Natural killer cell (primary cell): ENCODE data around the gene NOLC1. TPM values are rescaled to one million over a fixed set of nuclear protein-coding genes. Genes with fewer than 3 reads are reported as not detected.
"Not testable (repeated sequence)": the region's sequence is repeated elsewhere in the genome, so short reads cannot be mapped to it uniquely, and the experiment has no call there.

Source experiments
- ATAC-seq, 3 donors: fragments of 150-1000 bp in 2 of 3; fragments of 200-7000 bp in 1 of 3; cut with Tn5 transposase; 1 replicate in 1 of 3; 2 replicates in 2 of 3; pipeline ENCODE4 v1.10.0; 2021; ENCODE audit warnings: mild to moderate bottlenecking in 2 of 3, moderate library complexity in 2 of 3
- DNase-seq, 2 donors: peaks; one replicate each; pipeline versions ENCODE4 v3.0.0 to v3.0.0-alpha.2; 2013 to 2021; ENCODE audit warnings: mixed read lengths in 1 of 2
- H3K27ac ChIP-seq: one replicate; pipeline ENCODE4 v1.5.1; 2013; ENCODE audit warnings: mild to moderate bottlenecking, low read length
- H3K27me3 ChIP-seq: one replicate; pipeline ENCODE4 v1.6.1; 2013; ENCODE audit warnings: low read length; ENCODE audit not compliant: control insufficient read depth, insufficient read depth
- H3K36me3 ChIP-seq: one replicate; pipeline ENCODE4 v1.6.1; 2013; ENCODE audit warnings: low read length; ENCODE audit not compliant: control insufficient read depth, insufficient read depth
- H3K4me1 ChIP-seq: one replicate; pipeline ENCODE4 v1.6.1; 2013; ENCODE audit warnings: low read length; ENCODE audit not compliant: control insufficient read depth, insufficient read depth
- H3K4me3 ChIP-seq: one replicate; pipeline ENCODE4 v1.5.1; 2013; ENCODE audit warnings: low read length
- H3K9me3 ChIP-seq: one replicate; pipeline ENCODE4 v1.6.1; 2013; ENCODE audit warnings: low read length; ENCODE audit not compliant: control insufficient read depth, insufficient read depth
- H3K27ac Mint-ChIP-seq, 2 donors: one replicate each; pipeline ENCODE4 v1.8.0; 2022; ENCODE audit warnings: mild to moderate bottlenecking in 2 of 2, mixed read lengths in 2 of 2, moderate library complexity in 1 of 2
- H3K27me3 Mint-ChIP-seq, 2 donors: one replicate each; pipeline ENCODE4 v1.8.0; 2022; ENCODE audit warnings: low read depth in 2 of 2, mixed read lengths in 2 of 2
- H3K36me3 Mint-ChIP-seq: one replicate; pipeline ENCODE4 v1.8.0; 2022; ENCODE audit warnings: mixed read lengths
- H3K4me1 Mint-ChIP-seq, 2 donors: one replicate each; pipeline ENCODE4 v1.8.0; 2022; ENCODE audit warnings: mixed read lengths in 2 of 2
- H3K4me3 Mint-ChIP-seq: one replicate; pipeline ENCODE4 v1.8.0; 2022; ENCODE audit warnings: mild to moderate bottlenecking, moderate library complexity, mixed read lengths
- H3K9me3 Mint-ChIP-seq, 2 donors: one replicate each; pipeline ENCODE4 v1.8.0; 2022; ENCODE audit warnings: mixed read lengths in 2 of 2
- CTCF ChIP-seq: fragments of 200-600 bp; IDR thresholded peaks from one replicate; pipeline ENCODE4 v1.8.0; 2022; ENCODE audit warnings: antibody characterized with exemption
- WGBS: methylation state at CpG from one replicate; pipeline ENCODE4 v1.1.7; 2013; ENCODE audit warnings: missing lambda C conversion rate; ENCODE audit not compliant: insufficient coverage; 5-methylcytosine and 5-hydroxymethylcytosine counted together
- intact Hi-C: fragments of 100-400 bp; cut with micrococcal nuclease; formaldehyde crosslinking; loops from one replicate; pipeline ENCODE4 v1.14.2; 2022
- total RNA-seq, 4 donors: library from RNA; stranded (reverse); fragments of 120-200 nt in 1 of 4; gene quantifications; one replicate each; pipeline versions ENCODE4 v1.2.3 to v1.2.4, GENCODE V29; 2013 to 2022

NOLC1 gene
- total RNA-seq, 3 donors from 2014 or later (not counting 1 experiment from before 2014, with no cell fraction given), result 42.6 to 47.5 (median 43.4) TPM

- H3K27me3 Mint-ChIP-seq, result no peaks in the 10 kb centered on the region
- TF ChIP-seq CTCF, result no peak
- no peaks in the 10 kb centered on the region for H3K36me3 Mint-ChIP-seq
- DNase-seq (no peak), ATAC-seq (no peak)
- H3K27me3 ChIP-seq, result no peaks in the 10 kb centered on the region
- intact Hi-C loops, result no loop called here
- H3K4me3 Mint-ChIP-seq, result no peak overlapping the region
- H3K4me1 Mint-ChIP-seq, result peaks cover 10% of the 10 kb centered on the region in 2 donors
- no peaks in the 10 kb centered on the region for H3K9me3 ChIP-seq
- H3K4me1 ChIP-seq, result peaks cover 14% of the 10 kb centered on the region
- 88% methylated on average over 3 of the region's 3 CpGs for WGBS
- peak overlapping the region in 1 of 2 donors; percentile 87 for H3K27ac Mint-ChIP-seq
- H3K4me3 ChIP-seq, result no peak overlapping the region
- no peaks in the 10 kb centered on the region for H3K9me3 Mint-ChIP-seq
- H3K27ac ChIP-seq, result no peak overlapping the region
- H3K36me3 ChIP-seq, result no peaks in the 10 kb centered on the region
These were observed 36.2 kb downstream of the NOLC1 start for GRCh38 chr10:102188298-102188940.

GRCh38 chr10:102188941-102189898 lies 37.0 kb downstream of the NOLC1 start:
- DNase-seq (peak in 1 of 2 donors; percentile 36), ATAC-seq (peak; percentile 54 to 73 (median 69))
- peak overlapping the region; percentile 68 for H3K4me3 Mint-ChIP-seq
- Histone ChIP-seq H3K4me1 (peaks cover 14% of the 10 kb centered on the region), H3K27ac (peak overlapping the region; percentile 14)
- H3K4me1 Mint-ChIP-seq, H3K27me3 ChIP-seq, intact Hi-C loops, H3K9me3 Mint-ChIP-seq, H3K36me3 Mint-ChIP-seq, H3K9me3 ChIP-seq, H3K4me3 ChIP-seq, H3K27me3 Mint-ChIP-seq, H3K36me3 ChIP-seq: not testable (repeated sequence)
- 76% methylated on average over 6 of the region's 7 CpGs for WGBS
- H3K27ac Mint-ChIP-seq, result peak overlapping the region; percentile 74 to 87

- no peak for ATAC-seq
- Mint-ChIP-seq H3K9me3 (no peaks in the 10 kb centered on the region), H3K27ac (no peak overlapping the region), H3K36me3 (no peaks in the 10 kb centered on the region), H3K4me1 (peaks cover 10% of the 10 kb centered on the region in 2 donors), H3K27me3 (no peaks in the 10 kb centered on the region), H3K4me3 (no peak overlapping the region)
- intact Hi-C loops, result no loop called here
- TF ChIP-seq CTCF, result no peak
- Histone ChIP-seq H3K9me3 (no peaks in the 10 kb centered on the region), H3K27ac (no peak overlapping the region), H3K27me3 (no peaks in the 10 kb centered on the region), H3K4me1 (peaks cover 14% of the 10 kb centered on the region), H3K36me3 (no peaks in the 10 kb centered on the region), H3K4me3 (no peak overlapping the region)
- 90% methylated on average over 7 of the region's 7 CpGs for WGBS
- DNase-seq, result no peak
These were observed 39.8 kb downstream of the NOLC1 start for GRCh38 chr10:102191956-102192355.

GRCh38 chr10:102195296-102195870 lies 43.2 kb downstream of the NOLC1 start:
- no peaks in the 10 kb centered on the region for H3K27me3 ChIP-seq
- no peak overlapping the region for H3K27ac Mint-ChIP-seq
- H3K9me3 ChIP-seq, result no peaks in the 10 kb centered on the region
- 82% methylated on average over 6 of the region's 6 CpGs for WGBS
- H3K36me3 Mint-ChIP-seq, result no peaks in the 10 kb centered on the region
- no peaks in the 10 kb centered on the region for H3K4me1 Mint-ChIP-seq
- DNase-seq (no peak), ATAC-seq (no peak)
- H3K36me3 ChIP-seq, result no peaks in the 10 kb centered on the region
- H3K27ac ChIP-seq, result no peak overlapping the region
- intact Hi-C loops, result no loop called here
- no peak for TF ChIP-seq CTCF
- H3K4me3 ChIP-seq, result no peak overlapping the region
- no peaks in the 10 kb centered on the region for H3K9me3 Mint-ChIP-seq
- no peaks in the 10 kb centered on the region for H3K4me1 ChIP-seq
- peaks cover 0 to 2% of the 10 kb centered on the region in 2 donors for H3K27me3 Mint-ChIP-seq
- no peak overlapping the region for H3K4me3 Mint-ChIP-seq
